HCT116 (cell line): ENCODE results near the gene CXXC1. TPM values are rescaled to one million over a fixed set of nuclear protein-coding genes. Genes with fewer than 3 reads are reported as not detected.

Experiments
- ATAC-seq: fragments of 200-7000 bp; cut with Tn5 transposase; 2 replicates; pipeline ENCODE4 v1.9.1; 2020; ENCODE audit warnings: mild to moderate bottlenecking, moderate library complexity
- BruUV-seq: library from RNA; stranded (reverse); fragments of 400-500 nt; replicated peaks from 2 replicates; lab custom pipeline; 2021; lab: Mats Ljungman, UMichigan
- CTCF ChIA-PET: fragments of 300-600 bp; sonication (Branson Sonifier 250); formaldehyde crosslinking; loops from one replicate; lab custom pipeline; 2021; ENCODE audit warnings: antibody characterized with exemption; lab: Charles Lee
- POLR2A ChIA-PET: fragments of 300-600, 350-600 bp; sonication (Branson Sonifier 250); formaldehyde crosslinking; loops from one replicate; lab custom pipeline; 2021; ENCODE audit warnings: antibody characterized with exemption; lab: Charles Lee
- RAD21 ChIA-PET, 2 experiments: fragments of 300-600 bp; sonication (Branson Sonifier 250); formaldehyde crosslinking; loops; one replicate each; lab custom pipeline; 2023; ENCODE audit warnings: low total read pairs in 2 of 2; ENCODE audit not compliant: uncharacterized antibody in 2 of 2, unreplicated experiment in 2 of 2, low non-redundant PET in 1 of 2; lab: Charles Lee
- DNase-seq: peaks from one replicate; pipeline ENCODE4 v3.0.0-alpha.2; 2010; ENCODE audit warnings: low read depth, low spot score
- H2AFZ ChIP-seq: fragments of 200-600 bp; shearing (Covaris generic), sonication (generic); 2 replicates; pipeline ENCODE4 v1.6.1; 2017; ENCODE audit warnings: low read depth, mixed run types, mixed read lengths, antibody characterized with exemption, low read length; ENCODE audit not compliant: poor library complexity, severe bottlenecking
- H3K27ac ChIP-seq: 2 replicates; pipeline ENCODE4 v1.5.1; 2012; ENCODE audit warnings: low read depth, low read length
- H3K27me3 ChIP-seq: fragments of 200-600 bp; sonication (generic); 2 replicates; pipeline ENCODE4 v1.6.1; 2016; ENCODE audit warnings: mixed run types, low read length, mixed read lengths; ENCODE audit not compliant: insufficient read depth
- H3K36me3 ChIP-seq, 2 experiments: fragments of 200-500 bp in 1 of 2; fragments of 200-600 bp in 1 of 2; sonication (Bioruptor generic) in 1 of 2; sonication (generic) in 1 of 2; 2 replicates each; pipeline versions ENCODE4 v1.5.1 to v1.6.1; 2014 to 2016; ENCODE audit warnings: low read length in 2 of 2, inconsistent platforms in 1 of 2, mixed read lengths in 1 of 2, mixed run types in 1 of 2; ENCODE audit not compliant: insufficient read depth in 2 of 2, control insufficient read depth in 1 of 2
- H3K4me1 ChIP-seq, 2 experiments: fragments of 200-600 bp in 1 of 2; sonication (generic) in 1 of 2; 2 replicates each; pipeline versions ENCODE4 v1.5.1 to v1.6.1; 2012 to 2017; ENCODE audit warnings: low read length in 2 of 2, inconsistent platforms in 1 of 2, mild to moderate bottlenecking in 1 of 2, mixed read lengths in 1 of 2, mixed run types in 1 of 2, moderate library complexity in 1 of 2; ENCODE audit not compliant: insufficient read depth in 2 of 2, control insufficient read depth in 1 of 2
- H3K4me2 ChIP-seq: fragments of 200-600 bp; sonication (generic); 2 replicates; pipeline ENCODE4 v1.6.1; 2017; ENCODE audit warnings: mixed run types, low read length, mixed read lengths
- H3K4me3 ChIP-seq, 2 experiments: fragments of 200-600 bp in 1 of 2; sonication (generic) in 1 of 2; replicated peaks in 1 of 2; 2 replicates each; pipeline ENCODE4 v1.5.1; 2011 to 2016; ENCODE audit warnings: low read length in 2 of 2, control low read depth in 1 of 2, low read depth in 1 of 2, mild to moderate bottlenecking in 1 of 2, mixed read lengths in 1 of 2, mixed run types in 1 of 2
- H3K79me2 ChIP-seq: fragments of 200-600 bp; sonication (generic); 2 replicates; pipeline ENCODE4 v1.6.1; 2017; ENCODE audit warnings: mild to moderate bottlenecking, mixed run types, low read length, moderate library complexity, mixed read lengths; ENCODE audit not compliant: insufficient read depth
- H3K9ac ChIP-seq: fragments of 200-600 bp; sonication (generic); 2 replicates; pipeline ENCODE4 v1.6.1; 2016; ENCODE audit warnings: low read length, mixed read lengths
- H3K9me2 ChIP-seq: fragments of 200-600 bp; sonication (generic), shearing (Covaris generic); 2 replicates; pipeline ENCODE4 v1.6.1; 2017; ENCODE audit warnings: mixed run types, mild to moderate bottlenecking, moderate library complexity; ENCODE audit not compliant: insufficient read depth
- H3K9me3 ChIP-seq, 2 experiments: fragments of 200-500 bp in 1 of 2; fragments of 200-600 bp in 1 of 2; sonication (Bioruptor generic) in 1 of 2; sonication (generic) in 1 of 2; 2 replicates each; pipeline ENCODE4 v1.6.1; 2014 to 2017; ENCODE audit warnings: low read length in 2 of 2, mixed read lengths in 2 of 2, inconsistent platforms in 1 of 2, low read depth in 1 of 2, mild to moderate bottlenecking in 1 of 2, mixed run types in 1 of 2, moderate library complexity in 1 of 2; ENCODE audit not compliant: control insufficient read depth in 1 of 2, insufficient read depth in 1 of 2
- H4K20me1 ChIP-seq: fragments of 200-600 bp; sonication (generic), shearing (Covaris generic); 2 replicates; pipeline ENCODE4 v1.6.1; 2017; ENCODE audit warnings: mixed run types, mild to moderate bottlenecking, moderate library complexity; ENCODE audit not compliant: insufficient read depth
- EGR1 ChIP-seq: IDR thresholded peaks from 2 replicates; pipeline ENCODE4 v1.6.1; 2012; ENCODE audit warnings: low read depth
- ELF1 ChIP-seq: IDR thresholded peaks from 2 replicates; pipeline ENCODE4 v1.6.1; 2012; ENCODE audit warnings: low read depth, borderline replicate concordance
- EZH2phosphoT487 ChIP-seq: fragments of 200-600 bp; IDR thresholded peaks from 2 replicates; pipeline ENCODE4 v1.6.1; 2018; ENCODE audit warnings: antibody characterized with exemption, borderline replicate concordance
- POLR2A ChIP-seq: IDR thresholded peaks from 2 replicates; pipeline ENCODE4 v1.7.0; 2011; ENCODE audit warnings: borderline replicate concordance; ENCODE audit not compliant: insufficient read depth, insufficient read length; ENCODE audit errors: extremely low read depth
- POLR2AphosphoS5 ChIP-seq: IDR thresholded peaks from 2 replicates; pipeline ENCODE4 v1.6.1; 2011; ENCODE audit warnings: mild to moderate bottlenecking, low read depth, low read length, moderate library complexity
- RAD21 ChIP-seq: IDR thresholded peaks from 2 replicates; pipeline ENCODE4 v1.6.1; 2012; ENCODE audit warnings: low read depth, mild to moderate bottlenecking
- SP1 ChIP-seq: IDR thresholded peaks from 2 replicates; pipeline ENCODE4 v1.6.1; 2012; ENCODE audit warnings: low read depth
- TCF7L2 ChIP-seq: IDR thresholded peaks from 2 replicates; pipeline ENCODE4 v1.7.0; 2011; ENCODE audit warnings: borderline replicate concordance, inconsistent platforms; ENCODE audit not compliant: insufficient read depth, insufficient read length; ENCODE audit errors: extremely low read depth
- ZNF274 ChIP-seq: fragments of 200-500 bp; sonication (Bioruptor generic); IDR thresholded peaks from 2 replicates; pipeline ENCODE4 v1.6.1; 2014; ENCODE audit warnings: mild to moderate bottlenecking, low read depth, low read length, inconsistent platforms
- intact Hi-C: fragments of 100-400 bp; cut with micrococcal nuclease; formaldehyde crosslinking; loops from 2 replicates; pipeline ENCODE4 v1.10.0; 2022
- total RNA-seq: library from RNA; stranded (reverse); gene quantifications from one replicate; pipeline ENCODE4 v1.2.1, GENCODE V29; 2021; ENCODE audit not compliant: unreplicated experiment
- TF ChIP-seq, protein P1 (sequence below): IDR thresholded peaks from 2 replicates; pipeline ENCODE4 v1.6.1; 2012

The CXXC1 gene
- total RNA-seq, 1 experiment from 2014 or later, result 101 TPM

DNA sequence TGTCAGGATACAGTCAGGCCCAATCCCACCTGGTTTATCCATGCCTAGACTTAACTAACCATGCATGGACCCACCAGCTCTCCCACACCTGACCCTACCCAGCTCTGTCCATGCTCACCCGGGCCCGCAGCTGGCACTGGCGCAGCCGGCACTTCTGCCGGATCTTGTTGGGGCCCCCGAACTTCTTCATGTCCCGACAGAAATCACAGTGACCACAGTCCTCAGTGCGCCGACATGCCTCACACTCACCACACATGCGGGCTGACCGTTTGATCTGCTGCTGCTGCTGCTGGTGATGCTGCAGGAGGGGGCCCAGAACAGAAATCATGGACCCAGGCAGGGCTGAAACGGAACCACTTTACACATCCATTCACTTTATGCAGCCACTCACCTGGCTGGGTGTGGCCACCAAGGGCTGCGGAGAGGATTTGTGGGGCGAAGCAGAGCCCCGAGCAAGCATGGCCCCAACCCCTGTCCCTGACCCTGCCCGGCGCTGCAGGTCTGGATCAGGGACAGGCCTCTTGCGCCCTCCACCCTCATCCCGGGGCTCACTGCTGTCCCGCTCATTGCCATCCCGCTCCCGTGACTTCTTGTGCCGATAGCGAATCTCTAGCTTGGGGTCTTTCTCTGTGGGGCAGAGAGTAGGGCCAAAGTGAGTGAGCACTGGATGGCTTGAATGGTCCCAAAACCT lies 1.7 kb downstream of the CXXC1 start:
- intact Hi-C loops, result loop anchor here (2.0 to 10.0 kb wide), 4 partner anchors 45 to 791 kb away; partner anchors contain the start of gene RPL17
- Histone ChIP-seq H3K4me1 (peaks cover 5 to 31% of the 10 kb centered on the region in 2 experiments; a peak in 3 of 4 replicates), H3K36me3 (peaks cover 4 to 34% of the 10 kb centered on the region in 2 experiments; a peak in 3 of 4 replicates), H3K4me3 (peak overlapping the region; percentile 83 to 97), H3K9ac (peak overlapping the region; percentile 89; the same call in 1 of the 2 replicates), H3K79me2 (peaks cover 27% of the 10 kb centered on the region)
- ATAC-seq (no peak), DNase-seq (no peak)
- POLR2A ChIA-PET, result no interaction called here
- TF ChIP-seq EZH2phosphoT487 (no peak), ZNF274 (no peak), TCF7L2 (no peak), SP1 (no peak), ELF1 (no peak), POLR2AphosphoS5 (no peak), POLR2A (no peak), EGR1 (no peak), RAD21 (no peak)
- TF ChIP-seq, protein P1, sequence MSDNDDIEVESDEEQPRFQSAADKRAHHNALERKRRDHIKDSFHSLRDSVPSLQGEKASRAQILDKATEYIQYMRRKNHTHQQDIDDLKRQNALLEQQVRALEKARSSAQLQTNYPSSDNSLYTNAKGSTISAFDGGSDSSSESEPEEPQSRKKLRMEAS, result no peak
- TF ChIP-seq, all 23 proteins: peak for 0
- Histone ChIP-seq H4K20me1 (no peaks in the 10 kb centered on the region), H3K9me2 (no peaks in the 10 kb centered on the region), H3K4me2 (peak overlapping the region; percentile 89), H3K27ac (peak overlapping the region; percentile 33; the same call in 1 of the 2 replicates), H2AFZ (no peak overlapping the region), H3K9me3 (no peaks in the 10 kb centered on the region), H3K27me3 (no peaks in the 10 kb centered on the region)
- ChIA-PET CTCF (interaction anchor here (1.0 kb wide), 1 partner anchor 82 kb away, joined by 4 read pairs; no protein-coding TSS in a partner anchor), RAD21 (no interaction called here)
- BruUV-seq, result TSS peak; percentile 31
